ENCODE measurements around the gene CCNL2.
"Not testable (repeated sequence)": the region's sequence is repeated elsewhere in the genome, so short reads cannot be mapped to it uniquely, and the experiment has no call there.

Gene CCNL2

DNA sequence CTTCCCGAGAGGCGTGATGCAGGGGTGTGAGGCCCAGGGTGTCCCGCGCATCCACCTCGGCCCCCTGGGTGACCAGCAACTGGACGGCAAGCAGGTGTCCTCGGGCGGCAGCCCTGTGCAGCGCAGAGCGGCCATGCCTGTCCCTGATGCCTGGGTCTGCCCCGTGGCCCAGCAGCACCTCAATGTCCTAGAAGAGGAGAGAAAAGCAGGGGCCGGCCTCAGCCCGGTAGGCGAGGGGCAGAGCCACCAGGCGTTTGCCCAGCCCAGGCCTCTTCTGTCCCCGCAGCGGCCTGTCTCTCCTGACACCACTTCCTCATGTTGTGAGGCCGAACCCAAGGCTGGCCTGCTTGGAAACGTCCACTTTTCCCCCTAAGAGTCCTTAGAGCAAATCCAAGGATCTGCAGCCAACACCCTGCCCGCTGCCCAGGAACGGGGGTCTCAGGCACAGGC lies 20.3 kb upstream of the CCNL2 start:
- no peak for DNase-seq

- no peak for DNase-seq
Measured at GRCh38 chr1:1418464-1419362, 19.6 kb upstream of the CCNL2 start.

GRCh38 chr1:1417825-1418463 lies 18.8 kb upstream of the CCNL2 start:
- DNase-seq: not testable (repeated sequence)

DNA sequence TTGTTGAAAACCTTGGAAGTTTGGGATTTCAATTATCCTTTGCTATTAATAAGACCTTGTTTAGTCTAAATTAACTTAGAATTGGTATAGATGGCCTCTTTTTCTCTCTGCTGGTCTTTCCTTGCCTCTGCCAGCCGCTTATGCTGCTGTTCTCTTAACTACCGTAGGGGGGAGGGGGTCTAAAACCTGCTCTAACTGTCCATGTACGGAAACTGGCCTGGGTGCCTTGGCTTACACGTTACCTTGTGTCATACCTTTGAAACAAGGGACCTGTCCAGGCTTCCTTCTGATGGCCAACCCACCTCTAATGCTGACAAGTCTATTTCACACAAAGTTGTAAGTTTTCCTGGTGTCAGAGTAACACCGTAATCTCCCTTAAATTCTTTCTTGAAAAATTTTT lies 18.3 kb upstream of the CCNL2 start:
- not testable (repeated sequence) for DNase-seq

DNA sequence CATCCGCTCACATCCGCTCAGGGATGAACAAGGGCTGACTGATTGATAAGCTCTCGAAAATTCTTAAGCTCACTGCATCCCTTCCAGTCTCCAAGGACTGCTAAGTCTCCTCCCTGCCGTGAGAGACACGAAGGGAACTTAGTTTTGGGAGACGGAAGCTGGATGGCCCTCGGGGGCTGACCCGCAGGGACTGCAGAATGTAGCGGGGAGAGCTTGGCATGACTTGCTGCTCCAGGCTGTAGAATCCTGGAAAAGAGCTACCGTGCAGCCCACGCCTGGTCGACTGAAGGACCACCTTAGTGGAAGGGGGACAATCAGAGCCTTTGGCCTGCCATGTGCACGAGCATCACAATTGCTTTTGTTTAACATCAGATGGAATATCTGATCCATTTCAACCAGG lies 16.6 kb upstream of the CCNL2 start:
- no peak for DNase-seq

DNA sequence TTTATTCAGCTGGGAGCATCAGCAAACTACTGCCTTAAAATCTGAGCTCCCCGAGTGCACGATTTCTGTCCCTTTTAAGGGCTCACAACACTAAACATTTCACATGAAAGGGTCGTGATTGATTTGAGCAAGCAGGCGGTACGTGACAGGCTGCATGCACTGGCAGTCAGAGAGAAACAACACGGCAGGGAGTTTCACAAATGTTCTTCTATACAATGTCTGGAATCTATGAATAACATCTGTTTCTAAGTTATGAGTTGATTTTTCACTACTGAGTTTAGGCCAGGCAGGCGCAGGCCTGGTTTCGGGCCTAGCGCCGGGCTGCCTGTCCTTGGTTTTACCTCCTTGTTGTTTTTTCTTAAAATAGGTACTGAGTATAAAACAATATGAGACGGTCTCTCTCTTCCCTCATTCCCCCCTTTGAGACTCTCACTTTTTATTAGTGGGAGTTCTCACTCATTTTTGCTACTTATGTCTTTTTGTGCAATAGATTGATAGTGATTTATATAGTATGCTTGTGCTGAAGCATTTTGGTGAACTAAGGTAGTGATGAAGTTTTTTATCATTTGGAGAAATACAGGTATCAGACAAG lies 13.3 kb upstream of the CCNL2 start:
- not testable (repeated sequence) for DNase-seq

GRCh38 chr1:1411626-1412025 lies 12.5 kb upstream of the CCNL2 start:
- no peak for DNase-seq

GRCh38 chr1:1410238-1410637 lies 11.1 kb upstream of the CCNL2 start:
- not testable (repeated sequence) for DNase-seq

DNA sequence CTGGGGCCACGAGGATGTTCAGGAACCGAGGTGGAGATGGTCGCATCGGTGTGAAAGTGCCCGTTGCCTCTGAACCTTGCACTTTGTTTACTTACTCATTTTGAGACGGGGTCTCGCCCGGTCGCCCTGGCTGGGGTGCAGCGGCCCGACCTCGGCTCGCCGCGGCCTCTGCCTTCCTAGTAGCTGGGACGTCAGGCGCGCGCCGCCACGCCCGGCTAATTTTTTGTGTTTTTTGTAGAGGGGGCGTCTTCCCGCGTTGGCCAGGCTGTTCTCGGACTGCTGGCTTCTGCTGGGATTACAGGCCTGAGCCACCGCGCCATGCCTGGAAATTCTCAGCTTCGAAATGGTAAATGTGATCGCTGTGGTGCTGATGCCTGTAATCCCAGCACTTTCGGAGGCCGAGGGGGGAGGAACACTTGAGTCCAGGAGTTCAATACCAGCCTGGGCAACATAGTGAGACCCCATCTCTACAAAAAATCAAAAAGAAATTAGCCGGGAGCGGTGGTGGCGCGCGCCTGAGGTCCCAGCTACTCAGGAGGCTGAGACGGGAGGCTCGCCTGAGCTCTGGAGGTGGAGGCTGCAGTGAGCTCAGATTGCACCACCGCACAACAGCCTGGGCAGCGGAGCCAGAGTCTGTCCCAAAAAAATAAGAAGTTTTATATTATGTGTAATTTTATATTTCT lies 8.6 kb upstream of the CCNL2 start:
- DNase-seq: no peak

- peak; percentile 86 for DNase-seq
Measured at GRCh38 chr1:1406821-1407635, 7.9 kb upstream of the CCNL2 start, which contains the start of gene MRPL20. Gene MRPL20 (minus strand): TSS chr1:1407293. CDS start chr1:1407217, 76 bp downstream.

- no peak for DNase-seq
Measured at GRCh38 chr1:1406101-1406820, 7.1 kb upstream of the CCNL2 start.

- no peak for DNase-seq
Measured at GRCh38 chr1:1403653-1404052, 4.5 kb upstream of the CCNL2 start.

- DNase-seq: not testable (repeated sequence)
Measured at GRCh38 chr1:1402901-1403392, 3.8 kb upstream of the CCNL2 start.

GRCh38 chr1:1402072-1402900 lies 3.2 kb upstream of the CCNL2 start:
- no peak for DNase-seq

DNA sequence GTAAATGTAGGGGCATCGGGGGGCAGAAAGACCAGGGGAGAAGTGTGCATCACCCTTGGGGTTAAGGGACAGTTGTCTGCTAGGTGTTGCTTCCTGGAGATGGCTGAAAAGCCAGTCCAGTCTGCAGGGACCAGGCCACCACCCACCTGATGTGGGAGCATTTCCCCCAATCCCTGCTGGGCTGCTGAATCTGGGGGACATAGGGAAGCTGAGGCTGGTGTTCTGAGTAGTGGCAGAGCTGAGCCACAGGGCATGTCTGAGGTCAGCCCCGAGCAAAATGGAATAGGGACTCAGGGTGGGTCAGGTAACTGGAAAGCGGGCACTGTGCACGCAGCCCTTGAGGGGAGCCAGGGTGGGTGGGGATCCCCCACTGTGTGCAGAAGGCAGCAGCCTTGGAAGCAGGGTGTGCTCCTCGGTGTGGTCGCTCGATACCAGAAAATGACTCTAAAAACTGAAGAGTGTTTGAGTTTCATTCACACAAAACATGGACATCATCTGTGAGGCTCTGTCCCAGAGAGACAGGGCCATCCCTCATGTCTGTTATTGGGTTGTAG lies 2.4 kb upstream of the CCNL2 start:
- no peak for DNase-seq

DNA sequence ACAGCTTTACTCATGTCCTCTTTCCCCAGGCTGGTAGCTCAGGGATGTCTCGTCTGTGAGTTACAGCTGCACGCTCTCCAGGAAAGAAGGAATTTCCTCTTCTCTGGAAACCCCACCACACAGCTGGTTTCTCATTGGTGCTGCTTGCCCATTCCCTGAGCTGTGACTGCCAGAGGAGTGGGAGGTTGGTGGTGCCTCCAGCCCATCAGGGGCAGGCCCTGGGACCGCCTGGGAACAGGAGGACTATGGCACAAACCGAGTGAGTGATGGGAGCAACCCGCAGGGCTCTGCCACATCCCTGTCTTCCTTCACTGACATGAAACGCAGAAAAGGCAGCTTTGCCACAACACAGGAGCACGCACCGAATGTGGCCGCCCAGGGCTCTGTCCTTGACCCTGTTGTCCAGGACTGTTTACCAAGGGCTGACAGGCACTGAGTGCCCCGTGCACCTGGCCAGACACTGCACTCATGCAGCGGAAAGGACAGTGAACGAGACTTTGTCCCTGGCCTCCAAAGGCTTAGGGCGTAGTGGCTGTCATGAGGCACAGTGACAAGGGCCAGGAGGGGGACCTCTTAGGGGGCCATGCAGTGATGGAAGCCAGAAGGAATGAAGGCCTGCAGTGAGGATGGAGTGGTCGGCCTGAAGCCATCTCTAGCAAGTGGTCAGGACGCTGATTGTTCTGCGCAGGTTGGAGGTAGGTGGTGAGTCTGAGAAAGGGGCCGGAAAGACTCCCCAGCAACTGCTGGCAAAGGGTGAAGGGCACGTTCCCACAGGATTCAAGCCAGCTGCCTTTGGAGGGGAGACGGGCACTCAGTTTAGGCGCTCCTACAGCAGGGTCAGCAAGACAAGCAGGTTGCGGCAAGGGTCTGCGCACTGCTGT lies 1.7 kb upstream of the CCNL2 start:
- DNase-seq: no peak

DNA sequence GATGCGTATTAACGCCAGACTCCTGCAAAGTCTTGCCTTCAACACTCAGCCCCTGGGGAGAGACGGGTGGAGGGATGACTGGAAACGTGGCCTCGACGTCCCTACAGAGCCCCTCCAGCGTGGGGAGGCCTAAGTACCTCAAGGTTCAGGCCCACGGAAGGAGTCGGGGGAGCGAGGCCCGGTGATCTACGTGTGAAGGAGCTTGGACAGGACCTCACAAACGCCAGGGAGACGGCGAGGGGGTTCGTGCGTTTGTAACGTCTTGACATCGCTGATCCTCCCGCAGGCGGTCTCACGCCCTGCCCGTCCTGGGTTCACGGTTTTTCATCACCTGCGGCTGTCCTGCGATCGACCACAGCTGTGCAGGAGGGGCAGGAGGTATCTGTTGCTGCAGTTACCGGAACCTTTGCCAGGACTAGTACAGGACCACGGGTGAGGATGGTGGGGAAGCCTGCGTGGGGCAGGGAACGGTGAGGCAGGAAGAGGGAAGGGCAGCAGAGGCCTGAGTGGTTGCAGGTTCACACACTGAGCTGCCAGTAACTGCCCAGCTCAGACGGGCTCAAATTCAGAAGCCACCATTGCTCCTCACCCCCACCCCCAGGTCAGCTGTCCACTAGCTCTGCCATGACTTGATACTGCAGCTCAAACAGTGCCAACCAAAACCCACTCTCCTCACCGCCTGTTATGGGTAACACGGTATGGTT lies 889 bp upstream of the CCNL2 start:
- DNase-seq: no peak

- DNase-seq: no peak
Measured at GRCh38 chr1:1398677-1399186, 403 bp downstream of the CCNL2 start.
